Activated CD4-positive, alpha-beta T cell treated with anti-CD3 and anti-CD28 coated beads for 36 hours (primary cell): ENCODE results near the gene GRN. TPM values are rescaled to one million over a fixed set of nuclear protein-coding genes. Genes with fewer than 3 reads are reported as not detected.
A peak's percentile ranks its signal among the peaks of the same experiment; 100 is the strongest.

Source experiments
- ATAC-seq: fragments of 200-7000 bp; cut with Tn5 transposase; one replicate; pipeline ENCODE4 v1.10.0; 2021; ENCODE audit warnings: mild to moderate bottlenecking, moderate library complexity
- CTCF ChIA-PET: fragments of 350-600 bp; sonication (Branson Sonifier 250); formaldehyde crosslinking; loops from one replicate; lab custom pipeline; 2021; ENCODE audit warnings: antibody characterized with exemption; lab: Charles Lee
- POLR2A ChIA-PET: fragments of 350-600 bp; sonication (Branson Sonifier 250); formaldehyde crosslinking; loops from one replicate; lab custom pipeline; 2021; ENCODE audit warnings: antibody characterized with exemption, inconsistent platforms; lab: Charles Lee
- DNase-seq: peaks from one replicate; pipeline ENCODE4 v3.0.0-alpha.2; 2020
- H3K27ac Mint-ChIP-seq: one replicate; pipeline ENCODE4 v1.8.0; 2021; ENCODE audit warnings: mixed read lengths
- H3K27me3 Mint-ChIP-seq: one replicate; pipeline ENCODE4 v1.8.0; 2021; ENCODE audit warnings: mixed read lengths
- H3K36me3 Mint-ChIP-seq: one replicate; pipeline ENCODE4 v1.8.0; 2021; ENCODE audit warnings: low read depth, mixed read lengths
- H3K4me1 Mint-ChIP-seq: one replicate; pipeline ENCODE4 v1.8.0; 2021; ENCODE audit warnings: mixed read lengths
- H3K4me3 Mint-ChIP-seq: one replicate; pipeline ENCODE4 v1.8.0; 2021; ENCODE audit warnings: mild to moderate bottlenecking, moderate library complexity, mixed read lengths
- H3K9me3 Mint-ChIP-seq: one replicate; pipeline ENCODE4 v1.8.0; 2021; ENCODE audit warnings: low read depth, mixed read lengths
- intact Hi-C, 2 experiments: fragments of 100-400 bp; cut with DNase I in 1 of 2; cut with micrococcal nuclease in 1 of 2; formaldehyde crosslinking; loops; one replicate each; pipeline versions ENCODE4 v1.14.2 to v1.15.1; 2022 to 2024; cut with DNase I, micrococcal nuclease
- total RNA-seq, 2 experiments: library from RNA; stranded (reverse); gene quantifications; one replicate each; pipeline ENCODE4 v1.2.3, GENCODE V29; 2021

The GRN gene
- total RNA-seq, 2 experiments from 2014 or later = 35.4 to 68.0 TPM

GRCh38 chr17:44374306-44375195 lies 29.4 kb downstream of the GRN start:
- no peak overlapping the region for H3K4me3 Mint-ChIP-seq
- DNase-seq = no peak
- no peaks in the 10 kb centered on the region for H3K9me3 Mint-ChIP-seq
- POLR2A ChIA-PET = no interaction called here
- no peaks in the 10 kb centered on the region for H3K36me3 Mint-ChIP-seq
- CTCF ChIA-PET = interaction anchor here (1.8 kb wide), 1 partner anchor 19 kb away, joined by 10 read pairs; no protein-coding TSS in a partner anchor
- peaks cover 14% of the 10 kb centered on the region for H3K27me3 Mint-ChIP-seq
- ATAC-seq = no peak
- intact Hi-C loops = no loop called here
- peaks cover 2% of the 10 kb centered on the region for H3K4me1 Mint-ChIP-seq
- H3K27ac Mint-ChIP-seq = no peak overlapping the region

GRCh38 chr17:44375196-44376017 lies 30.3 kb downstream of the GRN start:
- CTCF ChIA-PET = interaction anchor here (1.0 to 1.8 kb wide), 6 partner anchors 12 to 148 kb away, joined by 3 to 10 read pairs (median 4); partner anchors contain the start of gene FAM171A2
- no peak overlapping the region for H3K4me3 Mint-ChIP-seq
- H3K9me3 Mint-ChIP-seq = no peaks in the 10 kb centered on the region
- H3K36me3 Mint-ChIP-seq = no peaks in the 10 kb centered on the region
- H3K4me1 Mint-ChIP-seq = no peaks in the 10 kb centered on the region
- peaks cover 11% of the 10 kb centered on the region for H3K27me3 Mint-ChIP-seq
- ATAC-seq (no peak), DNase-seq (no peak)
- H3K27ac Mint-ChIP-seq = no peak overlapping the region
- POLR2A ChIA-PET = no interaction called here
- intact Hi-C loops = no loop called here

- Mint-ChIP-seq H3K36me3 (no peaks in the 10 kb centered on the region), H3K9me3 (no peaks in the 10 kb centered on the region), H3K27ac (no peak overlapping the region), H3K27me3 (peaks cover 9% of the 10 kb centered on the region), H3K4me3 (no peak overlapping the region), H3K4me1 (no peaks in the 10 kb centered on the region)
- peak; percentile 65 for ATAC-seq
- ChIA-PET POLR2A (no interaction called here), CTCF (interaction anchor here (0.6 to 1.8 kb wide), 9 partner anchors 13 to 147 kb away, joined by 3 to 10 read pairs (median 4); partner anchors contain the start of genes FAM171A2 and RUNDC3A)
- intact Hi-C loops = no loop called here
- DNase-seq = peak; percentile 54
Measured at GRCh38 chr17:44376124-44376523, 31.0 kb downstream of the GRN start.

DNA sequence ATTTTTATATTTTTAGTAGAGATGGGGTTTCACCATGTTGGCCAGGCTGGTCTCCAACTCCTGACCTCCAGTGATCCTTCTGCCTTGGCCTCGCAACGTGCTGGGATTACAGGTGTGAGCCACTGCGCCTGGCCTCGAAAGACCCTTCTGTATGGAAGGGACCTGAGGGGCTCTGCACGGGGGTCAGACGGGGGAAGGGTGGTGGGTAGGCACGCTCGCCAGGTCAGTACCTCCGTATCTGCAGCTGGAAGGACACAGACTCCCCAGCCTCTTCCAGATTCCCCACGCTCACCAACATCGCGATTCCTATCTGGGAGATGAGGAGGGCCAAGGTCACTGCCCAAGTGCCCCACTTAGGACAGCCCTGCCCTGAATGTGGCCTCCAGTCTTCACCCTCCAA lies 31.7 kb downstream of the GRN start:
- intact Hi-C loops = no loop called here
- ATAC-seq = no peak
- CTCF ChIA-PET = interaction anchor here (0.6 to 1.4 kb wide), 7 partner anchors 18 to 146 kb away, joined by 3 to 7 read pairs (median 3); partner anchors contain the start of gene RUNDC3A
- Mint-ChIP-seq H3K27ac (no peak overlapping the region), H3K27me3 (peaks cover 9% of the 10 kb centered on the region), H3K4me3 (no peak overlapping the region), H3K4me1 (no peaks in the 10 kb centered on the region), H3K9me3 (no peaks in the 10 kb centered on the region), H3K36me3 (no peaks in the 10 kb centered on the region)
- DNase-seq = no peak
- POLR2A ChIA-PET = no interaction called here

DNA sequence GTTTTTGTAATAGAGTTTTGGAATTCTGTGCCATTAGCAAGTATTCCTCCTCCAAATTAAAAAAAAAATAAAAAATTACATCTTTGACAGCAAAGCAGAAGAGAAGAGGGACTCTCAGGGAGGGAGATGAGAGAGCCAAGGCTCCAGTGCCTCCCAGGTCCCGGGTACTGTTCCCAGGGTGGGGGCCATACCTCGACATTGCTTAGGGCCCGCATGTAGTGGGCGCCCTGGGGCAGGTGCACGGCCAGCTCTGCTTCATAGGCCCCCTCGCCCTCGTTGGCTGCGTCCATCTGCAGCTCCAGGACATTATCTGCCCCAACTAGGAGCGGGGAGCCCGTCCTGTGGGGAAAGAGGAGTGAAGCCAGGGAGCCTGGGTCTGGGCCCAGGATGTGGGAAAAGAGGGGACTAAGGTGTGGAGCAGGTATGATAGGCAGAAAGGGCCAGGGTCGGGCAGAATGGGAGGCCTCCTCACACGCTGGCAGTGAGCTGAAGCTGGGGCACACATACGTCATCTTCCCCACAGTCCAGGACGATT lies 33.1 kb downstream of the GRN start:
- Mint-ChIP-seq H3K27ac (no peak overlapping the region), H3K9me3 (no peaks in the 10 kb centered on the region), H3K4me1 (no peaks in the 10 kb centered on the region), H3K4me3 (no peak overlapping the region), H3K27me3 (peaks cover 13% of the 10 kb centered on the region), H3K36me3 (no peaks in the 10 kb centered on the region)
- ChIA-PET CTCF (interaction anchor here (0.7 to 1.4 kb wide), 2 partner anchors 31 to 125 kb away, joined by 3 read pairs; no protein-coding TSS in a partner anchor), POLR2A (no interaction called here)
- intact Hi-C loops = no loop called here
- DNase-seq (no peak), ATAC-seq (no peak)

DNA sequence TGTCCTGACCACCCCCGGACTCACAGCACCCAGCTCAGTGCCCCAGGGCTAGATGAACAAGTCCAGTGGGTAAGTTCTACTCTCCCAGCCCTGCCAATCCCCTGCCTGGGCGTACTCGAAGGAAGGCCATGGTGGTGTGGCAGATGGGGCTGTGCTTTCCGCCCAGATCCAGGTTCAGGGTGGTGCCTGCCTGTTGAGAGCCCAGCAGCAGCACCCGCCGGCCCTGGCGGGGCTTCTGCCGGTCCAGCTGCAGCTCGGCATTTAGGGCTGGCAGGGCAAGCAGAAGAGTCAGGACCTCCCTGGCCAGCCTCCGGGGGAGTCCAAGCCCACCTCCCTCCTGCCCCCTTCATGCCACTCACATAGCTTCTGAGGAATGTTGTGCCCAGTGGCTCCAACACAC lies 34.8 kb downstream of the GRN start:
- ChIA-PET POLR2A (interaction anchor here (0.5 kb wide), 1 partner anchor 35 kb away, joined by 5 read pairs; the partner anchor contains the start of gene GRN), CTCF (interaction anchor here (0.6 to 1.2 kb wide), 2 partner anchors 16 to 29 kb away, joined by 3 read pairs; partner anchors contain the start of gene FAM171A2)
- H3K4me3 Mint-ChIP-seq = no peak overlapping the region
- intact Hi-C loops = no loop called here
- no peaks in the 10 kb centered on the region for H3K36me3 Mint-ChIP-seq
- ATAC-seq (no peak), DNase-seq (no peak)
- H3K4me1 Mint-ChIP-seq = peaks cover 3% of the 10 kb centered on the region
- peaks cover 18% of the 10 kb centered on the region for H3K27me3 Mint-ChIP-seq
- no peaks in the 10 kb centered on the region for H3K9me3 Mint-ChIP-seq
- H3K27ac Mint-ChIP-seq = no peak overlapping the region

DNA sequence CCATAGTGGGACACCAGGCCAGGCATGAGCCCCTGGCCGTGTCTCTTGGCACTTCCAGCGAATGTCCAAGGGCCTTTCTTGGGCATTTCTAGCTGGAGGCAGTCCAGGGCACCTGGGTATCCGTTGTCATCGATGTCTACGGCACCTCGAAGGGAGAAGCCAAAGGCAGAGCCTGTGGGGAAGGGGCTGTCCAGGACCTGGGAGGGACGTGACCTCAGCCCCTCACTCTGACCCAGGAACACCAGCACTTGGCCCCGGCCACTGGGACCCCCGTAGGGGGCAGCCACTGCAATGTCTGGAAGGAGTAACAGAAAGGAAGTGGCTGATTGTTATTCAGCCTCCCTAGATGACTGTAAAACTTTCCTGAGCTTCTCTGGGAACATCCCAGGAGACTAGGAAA lies 35.7 kb downstream of the GRN start:
- ChIA-PET POLR2A (no interaction called here), CTCF (interaction anchor here (1.1 kb wide), 1 partner anchor 18 kb away, joined by 4 read pairs; no protein-coding TSS in a partner anchor)
- ATAC-seq (no peak), DNase-seq (no peak)
- H3K4me1 Mint-ChIP-seq = peaks cover 6% of the 10 kb centered on the region
- H3K27me3 Mint-ChIP-seq = peaks cover 19% of the 10 kb centered on the region
- no peaks in the 10 kb centered on the region for H3K9me3 Mint-ChIP-seq
- H3K4me3 Mint-ChIP-seq = no peak overlapping the region
- intact Hi-C loops = no loop called here
- no peaks in the 10 kb centered on the region for H3K36me3 Mint-ChIP-seq
- no peak overlapping the region for H3K27ac Mint-ChIP-seq

DNA sequence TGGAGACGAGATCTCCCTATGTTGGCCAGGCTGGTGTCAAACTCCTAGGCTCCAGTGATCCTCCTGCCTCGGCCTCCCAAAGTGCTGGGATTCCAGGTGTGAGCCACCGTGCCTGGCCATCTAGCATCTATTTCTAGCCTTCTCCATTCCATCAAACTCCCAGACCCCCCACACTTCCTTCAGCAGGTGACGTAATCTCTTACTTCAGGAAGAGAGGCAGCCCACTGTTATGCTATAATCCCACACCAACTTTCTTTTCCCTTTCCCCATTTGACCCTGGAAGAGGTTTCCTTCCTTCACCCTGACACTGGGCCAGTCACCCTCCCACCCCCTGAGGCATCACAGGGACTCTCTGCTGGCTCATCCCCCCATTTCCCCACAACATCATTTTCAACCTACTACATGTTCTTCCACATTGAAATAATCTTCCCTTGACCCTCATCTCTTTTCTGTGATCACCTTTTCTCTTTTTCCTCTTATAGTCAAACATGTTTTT lies 36.8 kb downstream of the GRN start:
- ChIA-PET CTCF (interaction anchor here (1.1 kb wide), 1 partner anchor 19 kb away, joined by 4 read pairs; no protein-coding TSS in a partner anchor), POLR2A (interaction anchor here (0.6 kb wide), 1 partner anchor 57 kb away, joined by 3 read pairs; no protein-coding TSS in a partner anchor)
- ATAC-seq (no peak), DNase-seq (no peak)
- Mint-ChIP-seq H3K27ac (no peak overlapping the region), H3K4me3 (no peak overlapping the region), H3K4me1 (peaks cover 12% of the 10 kb centered on the region), H3K9me3 (no peaks in the 10 kb centered on the region), H3K36me3 (no peaks in the 10 kb centered on the region), H3K27me3 (peaks cover 22% of the 10 kb centered on the region)
- intact Hi-C loops = no loop called here

DNA sequence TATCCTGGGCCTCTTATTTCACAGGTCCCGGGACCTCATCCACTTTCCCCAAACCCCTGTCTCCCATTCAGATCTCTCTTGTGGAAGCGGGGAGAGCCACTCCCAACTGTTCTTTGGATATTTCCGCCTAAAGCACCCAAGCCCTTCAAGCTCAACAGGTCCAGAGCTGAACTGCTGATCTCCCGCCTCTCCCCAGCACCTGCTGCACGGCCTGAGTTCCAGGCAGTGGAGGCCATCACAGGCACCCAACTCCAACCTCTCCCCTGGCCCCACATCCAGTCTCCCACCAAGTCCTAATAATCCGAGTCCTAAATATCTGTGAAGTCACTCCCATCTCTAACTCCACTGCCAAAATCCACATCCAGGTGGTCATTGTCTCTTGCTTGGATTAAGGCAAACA lies 37.8 kb downstream of the GRN start:
- no peaks in the 10 kb centered on the region for H3K36me3 Mint-ChIP-seq
- H3K4me1 Mint-ChIP-seq = peaks cover 12% of the 10 kb centered on the region
- H3K27ac Mint-ChIP-seq = no peak overlapping the region
- H3K4me3 Mint-ChIP-seq = no peak overlapping the region
- H3K27me3 Mint-ChIP-seq = peaks cover 23% of the 10 kb centered on the region
- DNase-seq = no peak
- H3K9me3 Mint-ChIP-seq = no peaks in the 10 kb centered on the region
- intact Hi-C loops = no loop called here
- no peak for ATAC-seq
- ChIA-PET CTCF (interaction anchor here (0.6 kb wide), 1 partner anchor 1660 kb away, joined by 3 read pairs; no protein-coding TSS in a partner anchor), POLR2A (no interaction called here)

DNA sequence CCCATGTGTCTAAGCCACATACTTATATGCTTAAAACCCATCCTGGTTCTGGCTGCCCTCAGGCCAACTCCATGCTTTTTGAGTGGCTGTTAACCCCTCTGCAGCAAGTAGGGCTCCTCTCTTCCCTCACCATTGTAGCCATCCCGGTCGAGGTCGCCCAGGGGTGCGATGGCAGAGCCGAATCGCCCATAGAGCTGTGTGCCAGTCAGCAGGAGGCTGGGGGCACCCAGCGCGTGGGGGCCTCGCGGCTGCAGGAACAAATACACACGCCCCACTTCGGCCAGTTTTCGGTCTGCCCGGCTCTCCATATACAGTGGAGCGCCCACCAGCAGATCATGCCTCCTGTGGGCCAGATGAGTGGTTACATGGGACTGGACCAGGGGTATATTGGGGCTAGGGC lies 38.3 kb downstream of the GRN start:
- CTCF ChIA-PET = no interaction called here
- Mint-ChIP-seq H3K4me3 (no peak overlapping the region), H3K27ac (no peak overlapping the region), H3K27me3 (peaks cover 24% of the 10 kb centered on the region), H3K9me3 (no peaks in the 10 kb centered on the region), H3K36me3 (no peaks in the 10 kb centered on the region), H3K4me1 (peaks cover 12% of the 10 kb centered on the region)
- intact Hi-C loops = no loop called here
- ATAC-seq = no peak
- POLR2A ChIA-PET = no interaction called here
- DNase-seq = no peak

DNA sequence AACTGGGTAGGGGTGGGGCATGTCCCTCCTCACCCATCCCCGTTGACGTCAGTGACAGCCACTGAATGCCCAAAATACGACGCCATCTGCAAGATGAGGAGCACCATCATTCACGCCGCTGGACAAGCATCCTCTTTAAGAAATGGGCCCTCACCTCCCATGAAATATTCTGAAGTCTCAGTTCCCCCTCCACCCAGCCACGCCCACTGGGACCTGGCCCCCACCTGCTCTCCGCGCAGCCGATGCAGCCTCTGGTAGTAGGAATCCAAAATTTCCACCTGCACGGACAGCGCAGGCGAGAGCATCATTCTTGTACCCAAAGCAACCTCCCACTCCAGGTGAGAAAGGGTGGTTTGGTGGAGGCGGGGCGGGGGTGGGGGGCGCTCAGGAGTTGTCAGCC lies 38.8 kb downstream of the GRN start:
- CTCF ChIA-PET = no interaction called here
- POLR2A ChIA-PET = no interaction called here
- Mint-ChIP-seq H3K27ac (no peak overlapping the region), H3K4me1 (peaks cover 12% of the 10 kb centered on the region), H3K27me3 (peaks cover 22% of the 10 kb centered on the region), H3K4me3 (no peak overlapping the region), H3K9me3 (no peaks in the 10 kb centered on the region), H3K36me3 (no peaks in the 10 kb centered on the region)
- ATAC-seq (no peak), DNase-seq (no peak)
- intact Hi-C loops = no loop called here
